Stimulated activated CD4-positive, alpha-beta T cell treated with anti-CD3 and anti-CD28 coated beads, Interleukin-12 subunit alpha, Interleukin-12 subunit beta, amount 100 ng/mL, for 4 hours (primary cell): ENCODE measurements around the gene RNF220.

Source experiments
- DNase-seq: peaks from one replicate; pipeline ENCODE4 v3.0.0-alpha.2; 2020

RNF220 gene

DNA sequence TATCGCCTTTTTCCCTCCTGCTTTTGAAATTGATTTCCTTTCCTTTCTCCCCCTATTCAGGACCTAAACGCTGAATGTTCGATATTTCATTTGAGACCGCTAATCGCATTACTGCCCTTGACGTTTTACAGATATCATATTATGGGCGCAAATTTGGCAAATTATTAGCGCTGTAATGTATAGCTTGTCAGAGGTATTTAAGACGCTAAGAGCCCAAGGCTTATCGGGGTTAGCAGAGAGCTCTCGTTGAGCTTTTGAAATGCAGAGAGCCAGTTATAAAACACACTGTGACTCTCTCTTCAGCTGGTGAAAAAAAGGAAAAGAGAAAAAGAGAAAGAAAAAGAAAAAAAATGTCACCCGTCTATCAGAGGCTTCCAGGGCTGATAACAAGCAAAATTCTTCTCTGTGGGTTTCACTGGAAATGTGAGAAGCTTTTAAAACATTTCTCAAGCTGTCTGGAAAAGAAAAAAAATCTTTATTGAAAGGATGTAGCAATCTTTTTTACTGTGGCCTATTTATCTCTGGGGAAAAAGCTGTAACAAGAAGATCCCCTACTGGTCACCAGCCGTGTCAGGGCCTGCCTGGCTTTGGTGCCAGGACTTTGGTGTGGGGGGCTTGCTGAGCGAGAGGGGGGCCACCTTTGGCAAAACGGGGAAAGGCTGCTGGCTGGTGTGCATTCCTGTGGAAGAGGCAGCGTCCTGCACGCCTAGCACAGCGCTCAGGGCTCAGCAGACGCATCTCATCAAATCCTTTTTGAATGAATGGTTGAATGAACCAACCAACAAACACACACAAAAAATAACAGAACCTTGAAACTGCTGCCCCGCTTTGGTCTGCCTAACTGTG is 119.8 kb downstream of the RNF220 start:
- DNase-seq, result no peak

DNA sequence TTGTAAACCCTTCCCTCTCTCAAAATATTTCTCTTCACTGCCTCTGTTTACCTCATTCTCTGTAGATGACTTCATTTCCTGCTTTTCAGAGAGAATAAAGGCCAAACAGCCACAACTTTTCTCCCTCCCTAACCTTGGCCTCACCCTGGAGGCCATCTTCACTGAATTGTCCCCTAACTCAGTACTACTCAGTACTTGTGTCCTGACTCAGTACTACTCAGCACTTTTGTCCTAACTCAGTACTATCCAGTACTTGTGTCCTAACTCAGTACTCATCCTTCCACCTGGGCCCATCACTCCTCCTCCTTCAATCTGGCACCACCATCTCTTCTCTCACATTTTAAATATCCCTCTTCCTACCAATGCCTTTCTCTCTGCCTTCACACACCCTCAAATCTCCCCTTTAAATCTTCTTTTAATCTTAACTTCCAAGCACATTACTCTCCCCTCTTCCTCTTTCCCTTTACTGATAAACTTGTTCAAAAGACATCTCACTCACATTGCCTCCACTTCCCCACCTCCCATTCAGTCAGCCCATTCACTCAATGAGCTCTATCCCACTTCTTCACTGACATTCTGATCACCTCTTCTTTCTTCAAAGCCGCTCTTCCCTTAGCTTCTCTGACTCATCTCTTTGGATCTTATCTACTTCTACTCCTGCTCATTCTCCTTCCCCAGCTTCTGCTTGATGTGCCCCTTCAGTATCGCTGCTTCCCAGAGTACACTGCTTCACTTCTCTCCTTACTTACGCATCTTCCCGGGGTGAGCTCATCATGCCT is 121.4 kb downstream of the RNF220 start:
- DNase-seq, result no peak

DNA sequence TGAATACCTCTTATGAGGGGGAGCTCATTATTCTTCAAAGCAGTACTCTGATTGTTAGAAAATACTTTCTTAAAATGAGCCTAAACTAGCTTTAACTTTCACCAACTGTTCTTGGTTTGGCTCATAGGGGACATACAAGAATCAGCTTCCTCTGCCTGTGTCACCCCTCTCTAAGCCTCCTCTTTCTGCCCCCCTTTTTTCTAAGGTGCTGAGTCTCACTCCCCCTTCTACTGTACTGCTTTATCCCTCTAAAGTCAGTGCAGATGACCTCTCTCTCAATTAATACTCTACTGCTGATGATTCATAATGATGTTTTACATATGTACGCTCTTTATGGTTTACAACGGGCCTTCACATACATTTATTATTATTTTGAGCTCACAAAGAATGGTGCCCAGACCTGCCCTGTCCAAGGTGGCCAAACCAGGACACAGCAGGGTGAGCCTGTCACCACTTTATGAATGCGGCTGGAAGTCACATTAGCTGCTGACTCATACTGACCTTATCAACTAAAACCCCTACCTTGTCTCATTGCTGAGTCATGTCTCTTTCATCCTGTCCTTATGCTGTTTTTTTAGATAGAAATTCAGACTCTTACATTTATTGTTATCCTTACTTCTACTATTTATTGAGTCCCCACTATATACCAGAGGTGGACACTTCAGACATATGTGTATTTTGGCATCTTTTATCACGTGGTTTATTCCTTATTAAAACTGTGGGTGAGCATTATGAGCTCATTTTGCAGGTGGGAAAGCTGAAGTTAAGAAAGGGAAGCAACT is 126.9 kb downstream of the RNF220 start:
- DNase-seq, result no peak

DNA sequence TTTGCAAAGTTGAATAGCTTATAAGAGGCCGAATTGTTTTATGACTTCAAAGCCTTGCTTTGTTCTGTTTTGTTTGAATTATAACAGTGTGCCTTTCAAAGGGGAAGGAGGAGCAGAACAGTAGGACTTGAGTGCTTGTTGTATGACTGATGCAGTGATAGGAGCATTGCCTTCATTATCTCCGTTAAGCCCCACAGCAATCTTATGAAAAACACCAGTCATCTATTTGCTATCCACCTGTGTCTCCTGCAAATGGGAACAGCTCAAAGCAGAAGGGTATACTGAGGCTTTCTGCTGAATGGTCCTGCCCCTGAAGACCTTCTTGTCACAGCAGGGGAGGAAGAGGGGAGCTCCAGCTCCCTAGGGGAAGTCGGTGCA is 127.5 kb downstream of the RNF220 start:
- DNase-seq, result no peak

DNA sequence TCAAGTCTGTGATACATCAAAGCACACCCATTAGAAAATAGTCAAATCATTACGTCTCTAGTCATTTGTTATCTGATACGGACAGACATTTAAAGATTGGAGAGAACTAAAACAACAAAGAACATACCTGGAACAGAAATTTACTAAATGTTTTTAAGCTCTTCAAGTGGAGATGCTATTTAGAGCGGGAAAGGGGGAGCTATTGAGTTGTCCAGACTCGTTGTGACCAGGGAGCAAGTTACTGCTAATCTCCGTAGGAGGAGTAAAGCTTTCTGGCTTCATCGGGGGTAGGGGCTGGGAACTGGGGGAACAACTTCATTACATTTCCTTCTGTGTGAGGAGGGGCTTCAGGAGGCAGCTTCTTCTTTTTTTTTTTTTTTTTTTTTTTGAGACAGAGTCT is 129.7 kb downstream of the RNF220 start:
- no peak for DNase-seq

DNA sequence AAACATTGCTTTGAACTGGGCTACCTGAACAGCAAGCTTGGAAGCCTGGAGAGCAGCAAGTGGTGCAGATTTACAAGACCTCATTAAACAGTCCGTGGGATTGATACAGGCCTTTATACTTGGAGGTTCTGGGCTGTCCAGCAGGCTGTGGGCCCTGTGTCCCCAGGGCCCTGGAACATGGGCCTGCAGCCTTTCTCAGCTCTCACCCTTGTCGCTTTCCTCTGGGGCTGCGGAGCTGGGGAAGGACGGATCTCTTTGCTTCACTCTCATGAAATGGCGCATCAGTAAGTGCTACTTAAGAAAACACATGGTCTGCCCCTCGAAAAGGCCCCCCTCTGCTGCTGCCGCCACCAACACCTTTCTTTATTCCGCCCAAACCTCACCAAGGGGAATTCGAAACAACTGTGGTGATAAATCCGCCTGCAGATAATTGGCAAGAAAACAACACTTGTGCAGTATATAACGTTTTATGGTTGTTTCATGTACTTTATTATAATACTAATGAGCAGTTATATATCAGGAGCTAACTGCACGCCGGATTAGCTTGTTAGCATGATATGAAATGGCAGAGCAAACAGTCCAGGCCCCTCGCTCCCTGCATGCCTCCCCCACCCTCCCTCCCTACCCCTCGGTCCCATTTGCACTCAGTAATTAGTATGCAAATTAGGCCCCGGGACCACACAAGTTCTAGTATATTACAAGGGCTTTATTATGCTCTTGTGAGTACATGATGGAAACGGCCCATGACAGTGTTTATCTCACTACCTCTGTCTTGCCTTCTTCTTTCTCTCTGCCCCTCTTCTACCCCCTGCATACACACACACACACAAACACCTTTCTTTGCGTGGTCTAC is 131.5 kb downstream of the RNF220 start:
- DNase-seq, result no peak

DNA sequence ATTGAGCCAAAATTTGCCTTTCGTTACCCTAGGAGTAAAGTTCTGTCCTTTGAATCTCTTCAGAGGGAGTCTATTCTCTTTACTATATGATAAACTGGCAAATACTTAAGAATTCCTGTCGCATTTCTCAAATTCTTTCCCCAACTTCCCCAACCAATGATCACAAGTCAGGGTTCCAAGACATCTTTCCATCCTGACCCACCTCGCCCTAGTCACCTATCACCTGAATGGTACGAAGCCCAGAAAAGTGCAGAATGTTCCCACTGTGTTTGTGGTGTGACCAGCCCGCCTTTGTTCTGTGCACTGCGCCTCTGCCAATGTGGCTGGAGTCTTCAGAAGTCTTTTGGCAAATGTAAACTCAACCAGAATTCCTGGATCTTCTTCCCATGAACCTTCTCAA is 132.5 kb downstream of the RNF220 start:
- DNase-seq, result no peak

DNA sequence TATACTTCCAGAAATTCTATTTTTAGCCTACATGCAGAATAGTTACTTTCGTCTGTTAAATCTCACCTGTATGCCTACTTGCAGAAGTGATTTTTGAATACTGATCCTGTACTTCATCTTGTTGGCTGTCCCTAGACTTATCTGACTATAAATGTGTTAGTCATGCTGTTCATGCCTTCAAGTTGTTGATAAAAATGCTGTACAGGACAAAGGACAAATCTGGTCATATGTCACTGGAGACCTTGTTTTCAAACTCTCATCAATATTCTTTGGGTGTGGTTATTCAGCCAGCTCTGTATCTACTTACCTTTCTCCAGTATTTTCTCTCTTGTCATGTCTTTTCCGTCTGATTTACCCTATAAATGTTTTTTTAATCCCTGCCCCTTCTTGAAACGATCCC is 132.9 kb downstream of the RNF220 start:
- DNase-seq, result no peak

DNA sequence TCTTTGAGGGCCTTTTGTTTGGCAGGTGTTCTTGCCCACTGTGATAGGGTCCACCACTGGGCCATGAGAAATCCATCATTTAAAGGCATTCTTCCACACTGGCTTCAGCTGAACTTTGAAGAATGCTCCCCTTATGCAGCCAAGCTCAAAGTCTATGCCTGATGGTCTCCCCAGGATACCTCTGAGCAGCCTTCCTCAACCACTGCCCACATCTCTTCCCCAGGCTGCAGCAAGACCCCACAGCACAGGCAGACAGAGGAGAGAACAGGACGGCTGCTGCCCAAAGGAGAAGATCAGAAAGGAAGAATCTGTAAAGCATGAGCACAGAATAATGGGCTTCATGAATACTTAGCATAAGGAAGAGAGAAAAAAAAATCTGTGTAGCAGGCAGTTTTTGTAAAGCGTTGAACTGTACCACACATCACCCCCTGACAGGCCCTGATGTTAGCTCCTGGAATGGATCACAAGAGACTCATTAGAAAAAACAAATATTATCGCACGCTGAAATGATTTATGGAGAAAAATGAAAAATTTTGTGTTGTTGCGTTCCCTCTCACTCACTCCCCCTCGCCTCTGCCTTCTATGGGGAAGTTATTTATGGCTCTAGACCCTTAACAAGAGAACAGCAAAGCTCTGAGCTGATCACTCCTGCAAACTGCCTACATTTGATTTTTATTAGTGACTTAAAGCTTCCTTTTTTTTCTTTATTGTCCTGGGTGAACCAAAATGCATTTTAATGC is 135.1 kb downstream of the RNF220 start:
- DNase-seq, result no peak

DNA sequence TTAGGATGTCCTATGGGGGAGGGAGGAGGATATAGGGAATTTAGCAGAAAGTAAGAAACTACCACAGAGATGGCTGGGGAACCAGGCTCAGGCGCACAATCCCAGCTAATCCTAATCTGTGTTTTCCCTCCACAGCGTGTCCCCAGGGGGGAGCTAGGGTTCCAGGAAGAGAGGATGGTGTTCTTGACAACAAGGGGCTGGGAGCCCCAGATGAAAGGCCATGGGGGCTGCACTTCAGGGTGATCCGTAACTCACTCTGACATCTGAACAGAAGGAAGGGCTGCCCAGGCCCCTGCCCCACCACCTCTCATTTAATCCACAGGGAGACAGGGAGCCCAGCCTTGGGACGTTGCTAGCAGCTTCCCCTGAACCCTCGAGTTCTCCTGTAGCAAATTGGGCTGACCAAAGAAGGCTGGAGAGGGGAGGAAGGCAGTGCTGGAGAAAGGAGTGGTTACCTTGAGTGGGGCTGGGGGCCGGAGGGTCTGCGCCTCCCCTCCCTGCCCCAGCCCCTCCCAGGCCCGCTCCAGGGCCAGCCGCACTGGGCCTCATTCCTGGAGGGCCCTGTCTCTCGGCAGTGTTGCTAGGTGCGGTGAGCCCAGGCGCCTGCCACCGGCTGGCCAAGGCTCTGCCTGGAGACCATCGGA is 137.5 kb downstream of the RNF220 start:
- DNase-seq, result no peak

DNA sequence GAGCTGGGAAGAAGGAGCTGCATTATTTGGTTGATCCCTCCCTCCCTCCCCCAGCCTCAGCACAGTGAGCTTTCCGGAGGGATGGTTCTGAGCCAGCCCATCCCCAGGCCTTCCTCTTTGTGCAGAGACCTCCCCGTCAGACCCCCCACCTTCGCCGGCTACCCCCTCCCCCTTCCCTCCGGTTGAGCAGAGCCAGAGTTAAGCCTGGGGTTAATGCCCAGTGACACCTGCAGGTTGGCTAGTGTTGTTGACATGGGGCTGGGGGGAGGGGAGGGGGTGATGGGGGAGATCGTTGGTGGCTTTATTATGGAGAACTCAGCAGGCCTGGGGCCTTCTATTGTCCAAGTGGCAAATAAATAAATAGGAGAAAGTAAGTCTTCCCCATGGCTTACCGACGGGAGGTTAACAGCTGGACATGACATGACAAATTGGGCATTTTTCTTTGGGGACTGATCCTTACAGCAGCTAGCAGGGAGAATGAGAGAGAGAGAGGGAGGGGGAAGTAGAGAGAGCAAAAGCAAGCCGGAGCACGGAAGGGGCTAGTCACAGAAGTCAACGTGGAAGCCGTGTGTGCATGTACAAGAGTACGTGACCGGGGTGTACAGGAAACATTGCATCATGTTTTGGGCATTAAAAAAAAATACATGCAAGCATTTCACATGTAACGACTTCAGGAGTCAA is 138.1 kb downstream of the RNF220 start:
- DNase-seq, result no peak

DNA sequence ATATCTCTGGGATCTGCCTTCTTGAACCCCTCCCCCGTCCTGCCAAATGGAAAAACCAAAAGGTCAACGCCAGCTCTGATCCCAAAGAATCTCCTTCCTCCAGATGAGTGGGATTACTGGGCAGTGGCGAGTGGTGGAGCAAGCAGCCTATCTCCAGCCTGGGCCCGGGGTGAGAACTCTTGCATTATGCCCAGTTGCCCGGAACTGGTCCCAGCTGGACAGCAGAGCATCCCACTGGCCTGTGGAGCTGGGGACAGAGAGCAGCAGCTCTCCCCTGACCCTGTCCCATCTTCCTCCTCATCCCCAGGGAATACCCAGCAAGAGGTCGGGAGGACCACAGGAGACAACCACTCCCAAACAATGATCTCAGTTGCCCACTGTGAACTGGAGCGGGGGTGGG is 138.7 kb downstream of the RNF220 start:
- no peak for DNase-seq

DNA sequence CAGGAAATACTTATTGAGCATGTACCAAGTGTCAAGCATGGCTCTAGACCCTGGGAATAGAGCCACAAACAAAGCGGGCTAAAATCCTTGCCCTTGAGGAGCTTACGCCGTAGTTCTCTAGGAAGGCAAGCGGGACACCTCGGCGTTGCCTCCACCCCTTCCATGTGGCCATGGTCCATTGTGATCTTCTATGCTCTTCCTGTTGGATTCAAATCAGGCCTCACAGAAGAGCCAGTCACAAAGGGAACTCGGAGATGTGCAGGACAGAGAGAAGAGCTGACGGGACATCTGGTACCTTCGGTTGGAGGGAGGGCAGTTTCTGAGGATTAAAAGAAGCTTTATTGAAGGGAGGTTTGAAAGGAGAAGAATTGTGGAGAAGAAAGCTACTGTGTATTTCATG is 139.9 kb downstream of the RNF220 start:
- no peak for DNase-seq

DNA sequence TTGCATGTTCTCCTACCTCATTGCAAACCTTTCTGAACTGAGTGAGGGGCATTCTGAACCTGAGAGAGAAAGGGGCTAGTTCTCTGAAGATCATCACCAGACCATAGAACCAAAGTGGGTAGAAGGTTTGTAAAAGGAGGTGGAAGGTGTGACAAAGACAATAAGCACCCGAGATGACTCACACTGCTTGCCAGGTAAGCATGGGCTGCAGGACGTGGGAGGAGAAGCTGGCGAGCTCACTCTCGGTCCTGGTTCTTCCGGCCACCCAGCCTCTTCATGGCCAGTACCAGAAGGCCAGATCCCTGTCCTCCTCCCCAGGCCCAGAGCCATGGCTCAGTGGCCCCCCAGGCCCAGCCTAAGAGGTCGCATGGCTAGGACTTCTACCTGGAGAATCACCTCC is 140.9 kb downstream of the RNF220 start:
- no peak for DNase-seq

DNA sequence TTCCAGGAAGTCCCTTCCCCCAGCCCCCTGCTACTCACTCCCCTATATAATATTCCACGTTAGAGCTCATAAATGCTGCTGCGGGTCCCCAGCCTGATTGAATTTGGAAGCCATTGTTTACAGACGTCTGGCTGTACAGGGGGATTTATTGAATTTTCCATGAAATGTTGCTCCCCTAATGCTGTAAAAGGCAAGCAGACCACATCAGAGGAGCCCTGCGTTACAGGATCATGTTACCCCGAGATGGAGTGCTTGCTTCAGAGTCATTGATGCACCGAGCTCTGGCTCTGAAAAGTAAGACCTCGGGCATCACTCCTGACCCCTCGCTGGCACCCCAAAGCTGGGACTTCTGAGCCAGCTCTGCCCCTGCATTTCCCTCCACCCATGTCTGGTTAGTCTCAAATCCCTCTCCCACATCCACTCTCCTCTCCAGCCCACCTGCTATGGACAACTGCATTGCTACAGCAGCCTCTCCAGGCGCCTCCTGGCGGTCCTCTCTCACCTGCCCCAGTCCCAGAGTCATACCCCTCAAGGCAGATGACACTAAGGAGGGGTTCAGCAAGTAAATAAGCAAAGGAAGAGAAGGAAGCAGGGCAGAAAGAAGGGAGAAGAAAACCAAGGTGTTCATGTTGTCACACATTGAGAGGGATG is 141.5 kb downstream of the RNF220 start:
- DNase-seq, result no peak

DNA sequence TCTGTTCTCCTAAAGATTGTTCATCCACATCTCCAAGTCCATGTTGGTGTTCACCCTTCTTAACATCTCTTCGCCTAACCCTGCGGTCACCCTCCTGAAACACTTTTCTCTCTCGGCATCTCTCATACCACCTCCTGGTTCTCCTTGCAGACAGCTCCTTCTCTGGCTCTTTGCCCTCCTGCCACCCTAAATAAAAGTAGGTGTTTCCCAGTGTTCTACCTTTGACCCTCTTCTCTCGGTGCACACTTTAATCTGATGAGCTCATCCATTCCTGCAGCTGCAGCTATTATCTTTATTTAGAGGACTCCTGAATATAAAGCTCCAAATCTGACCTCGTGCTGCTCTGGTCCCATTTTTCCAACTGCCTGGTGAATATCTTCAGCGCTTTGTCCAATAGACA is 142.3 kb downstream of the RNF220 start:
- DNase-seq, result no peak

DNA sequence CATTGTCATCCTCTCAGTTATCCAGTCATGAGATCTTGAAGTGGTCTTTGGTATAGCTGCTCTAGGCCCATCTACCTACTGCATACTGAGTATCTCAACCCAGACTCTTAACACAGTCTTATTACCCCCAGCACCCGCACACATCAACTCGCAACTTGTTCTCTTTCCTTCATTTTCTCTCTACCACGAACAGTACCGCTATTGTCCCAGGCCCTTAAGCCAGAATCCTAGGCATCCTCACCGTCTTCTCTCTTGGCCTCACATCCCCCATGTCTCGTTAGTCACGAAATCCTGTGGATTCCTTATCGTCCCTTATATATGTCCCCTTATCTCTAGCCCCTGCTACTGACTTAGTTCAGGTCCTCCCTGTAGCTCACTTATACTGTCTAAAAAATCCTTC is 142.8 kb downstream of the RNF220 start:
- no peak for DNase-seq

DNA sequence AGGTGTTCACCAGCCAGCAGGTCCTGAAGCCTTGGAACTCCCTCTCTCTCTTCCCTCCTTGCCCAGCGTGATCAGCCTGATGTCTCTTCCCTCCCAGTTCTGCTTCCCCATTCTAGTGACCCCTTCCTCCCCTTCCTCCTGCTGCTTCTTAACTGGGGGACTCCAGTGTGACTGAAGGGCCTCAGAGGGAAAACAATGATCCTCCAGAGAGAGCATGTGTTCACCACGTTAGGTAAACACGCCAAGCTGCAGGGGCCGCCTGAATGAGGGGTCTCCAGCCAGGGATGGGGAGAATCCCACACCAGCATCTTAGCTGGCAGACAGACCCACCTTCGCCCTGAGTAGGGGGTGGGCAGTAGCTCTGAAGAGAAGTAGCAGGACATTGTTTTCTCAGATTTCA is 144.5 kb downstream of the RNF220 start:
- DNase-seq, result no peak

DNA sequence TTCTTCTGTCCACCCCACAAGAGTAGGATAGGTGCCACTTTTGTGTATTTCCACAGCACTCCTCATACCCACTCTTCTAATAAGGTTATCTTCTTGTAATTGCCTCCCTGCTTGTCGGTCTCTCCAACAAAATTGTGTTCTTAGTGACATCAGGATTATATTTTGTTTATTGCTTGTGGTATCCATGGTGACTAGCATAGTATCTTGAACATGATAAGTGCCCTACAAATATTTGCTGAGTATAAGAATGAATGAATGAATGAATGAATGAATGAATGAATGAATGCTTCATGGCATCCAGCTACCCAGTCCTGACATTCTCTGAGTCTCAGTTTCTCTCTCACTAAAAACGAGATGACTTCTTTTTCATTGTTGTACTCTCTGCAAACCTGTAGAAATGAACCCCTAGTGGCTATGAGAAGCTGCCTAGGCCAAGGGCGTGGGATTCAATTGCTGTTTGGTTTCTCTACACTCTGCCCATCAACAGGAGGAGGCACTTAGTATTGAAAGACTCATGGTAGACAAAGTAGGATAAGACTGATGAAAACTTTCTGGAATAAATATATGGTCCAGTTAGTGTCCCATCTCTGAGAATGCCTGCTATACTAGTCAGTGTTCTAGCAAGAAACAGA is 148.2 kb downstream of the RNF220 start:
- no peak for DNase-seq

DNA sequence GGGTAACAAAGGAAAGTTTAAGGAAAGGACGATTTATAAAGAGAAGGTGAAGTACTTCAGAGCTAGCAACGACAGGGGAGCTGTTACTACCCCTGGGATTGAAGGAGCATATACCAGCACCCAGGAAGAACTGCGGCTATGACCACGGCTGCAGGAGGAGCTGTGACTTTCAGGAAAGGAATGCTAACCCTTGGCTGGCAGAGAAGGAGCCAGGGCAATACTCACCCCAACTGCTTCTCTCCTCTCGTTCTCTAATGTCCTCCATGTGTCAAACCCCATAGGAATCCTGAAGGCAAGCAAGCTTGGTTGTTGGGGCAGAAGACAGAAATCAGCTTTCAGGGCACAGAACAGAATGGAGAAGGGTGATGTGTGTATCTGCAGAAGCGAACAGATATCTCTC is 148.7 kb downstream of the RNF220 start:
- no peak for DNase-seq
